Stimulated activated CD4-positive, alpha-beta T cell treated with anti-CD3 and anti-CD28 coated beads, Interleukin-2, amount 100 ng/mL, for 4 hours (primary cell): ENCODE data around the gene NTM.

Experiments
- DNase-seq: peaks from one replicate; pipeline ENCODE4 v3.0.0-alpha.2; 2020; ENCODE audit warnings: low read depth

The NTM gene

GRCh38 chr11:131549770-131550169, 179.4 kb downstream of the NTM start:
- no peak for DNase-seq

- DNase-seq: no peak
Observed at GRCh38 chr11:131560287-131560686, 189.9 kb downstream of the NTM start.

- DNase-seq: no peak
Observed at GRCh38 chr11:131561501-131561900, 191.1 kb downstream of the NTM start.

GRCh38 chr11:131561972-131562371, 191.6 kb downstream of the NTM start:
- no peak for DNase-seq

GRCh38 chr11:131568318-131568717, 197.9 kb downstream of the NTM start:
- DNase-seq: no peak

- DNase-seq: no peak
Observed at GRCh38 chr11:131571571-131571970, 201.2 kb downstream of the NTM start.

GRCh38 chr11:131572423-131572822, 202.0 kb downstream of the NTM start:
- DNase-seq: no peak

- no peak for DNase-seq
Observed at GRCh38 chr11:131579932-131580387, 209.5 kb downstream of the NTM start.

GRCh38 chr11:131580476-131580875, 210.1 kb downstream of the NTM start:
- DNase-seq: no peak

- DNase-seq: no peak
Observed at GRCh38 chr11:131581046-131581445, 210.6 kb downstream of the NTM start.

- DNase-seq: no peak
Observed at GRCh38 chr11:131582021-131582525, 211.7 kb downstream of the NTM start.

GRCh38 chr11:131583421-131583820, 213.0 kb downstream of the NTM start:
- DNase-seq: no peak

- no peak for DNase-seq
Observed at GRCh38 chr11:131583938-131584337, 213.5 kb downstream of the NTM start.

- no peak for DNase-seq
Observed at GRCh38 chr11:131584785-131585592, 214.6 kb downstream of the NTM start.

GRCh38 chr11:131588057-131588456, 217.6 kb downstream of the NTM start:
- DNase-seq: no peak

- no peak for DNase-seq
Observed at GRCh38 chr11:131591051-131591461, 220.6 kb downstream of the NTM start.

- DNase-seq: no peak
Observed at GRCh38 chr11:131592152-131592551, 221.7 kb downstream of the NTM start.

- no peak for DNase-seq
Observed at GRCh38 chr11:131592734-131593133, 222.3 kb downstream of the NTM start.

- no peak for DNase-seq
Observed at GRCh38 chr11:131593301-131593700, 222.9 kb downstream of the NTM start.

- no peak for DNase-seq
Observed at GRCh38 chr11:131595797-131596196, 225.4 kb downstream of the NTM start.

- DNase-seq: no peak
Observed at GRCh38 chr11:131597890-131598289, 227.5 kb downstream of the NTM start.

GRCh38 chr11:131598305-131598704, 227.9 kb downstream of the NTM start:
- no peak for DNase-seq

- no peak for DNase-seq
Observed at GRCh38 chr11:131599285-131599684, 228.9 kb downstream of the NTM start.

- DNase-seq: no peak
Observed at GRCh38 chr11:131600628-131601027, 230.2 kb downstream of the NTM start.
